Measurements from ENCODE around the gene SEMA6D.

SEMA6D gene

DNA sequence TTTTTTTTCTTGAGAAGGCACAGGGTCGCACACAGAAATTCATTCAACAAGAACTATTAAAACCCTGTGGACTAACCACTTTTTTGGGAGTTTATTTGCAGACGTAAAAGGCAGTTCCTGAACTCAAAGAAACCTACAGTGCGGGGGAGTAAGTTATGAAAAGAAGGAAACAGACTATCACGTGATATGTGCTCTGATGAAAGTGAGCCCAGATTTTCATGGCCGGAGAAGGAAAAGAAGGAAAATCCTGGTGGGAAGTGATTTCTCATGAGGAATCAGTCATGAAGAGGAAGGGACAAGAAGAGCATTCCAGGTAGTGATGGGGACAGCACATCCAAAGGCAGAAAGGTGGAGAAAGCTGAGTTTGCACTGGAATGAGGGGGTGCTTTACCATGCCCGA lies 26.1 kb downstream of the SEMA6D start:
- DNase-seq (ENCODE audit: low read depth), result no peak

DNA sequence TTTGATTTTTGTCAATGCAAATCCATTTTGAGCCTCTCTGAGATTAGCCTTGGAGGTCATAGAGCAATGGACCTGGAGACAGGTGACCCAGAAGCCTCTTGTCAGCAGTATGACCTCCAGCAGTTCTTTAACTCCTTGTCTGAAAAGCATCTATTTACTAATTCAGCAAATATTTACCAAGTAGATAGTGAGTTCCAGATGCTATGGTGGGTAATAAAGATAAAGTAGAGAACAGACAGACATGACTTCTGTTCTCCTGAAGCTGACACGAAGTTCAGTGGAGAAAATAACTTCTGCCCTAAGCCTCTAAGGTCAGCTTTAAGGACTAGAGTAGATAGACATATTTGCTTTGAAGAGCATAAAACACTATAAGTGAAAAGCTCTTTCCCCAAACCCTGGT lies 26.6 kb downstream of the SEMA6D start:
- DNase-seq (ENCODE audit: low read depth), result no peak

DNA sequence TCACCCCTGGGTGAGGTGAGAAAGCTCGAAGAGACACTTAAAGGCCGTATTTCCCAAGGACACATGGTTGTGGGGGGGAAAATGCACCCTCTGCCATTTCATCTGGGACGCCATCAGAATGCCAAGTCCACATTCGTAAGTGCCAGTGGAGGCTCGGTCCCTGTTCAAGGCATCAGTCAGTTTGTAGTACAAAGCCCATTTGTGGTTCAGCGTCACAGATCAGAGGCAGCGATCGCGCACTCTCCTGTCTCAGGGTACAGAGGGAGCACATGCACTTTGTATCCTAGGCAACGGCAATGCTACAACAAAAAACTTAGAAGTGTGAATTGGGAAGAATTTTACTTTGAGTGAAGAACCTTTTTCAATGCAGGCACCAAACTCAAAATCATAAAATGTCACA lies 27.2 kb downstream of the SEMA6D start:
- DNase-seq (ENCODE audit: low read depth), result no peak

DNA sequence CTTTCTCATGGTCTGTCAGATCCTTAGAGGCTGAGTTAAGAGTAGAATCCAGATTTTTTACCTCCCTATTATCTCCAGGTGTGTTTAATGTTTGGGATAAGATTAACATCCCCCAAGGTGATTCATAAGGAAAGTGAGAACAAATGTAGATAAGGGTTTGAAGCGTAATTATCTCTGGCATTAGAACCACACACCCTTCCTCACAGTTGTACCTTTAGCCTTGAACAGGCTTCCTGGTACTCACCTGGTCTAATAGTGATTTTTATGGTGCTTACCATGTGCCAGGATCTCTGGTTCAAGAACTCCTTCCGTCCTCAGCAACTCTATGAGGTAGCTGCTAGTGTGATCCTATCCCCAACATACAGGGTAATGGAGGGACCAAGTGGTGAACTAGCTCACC lies 27.7 kb downstream of the SEMA6D start:
- DNase-seq (ENCODE audit: low read depth), result no peak

DNA sequence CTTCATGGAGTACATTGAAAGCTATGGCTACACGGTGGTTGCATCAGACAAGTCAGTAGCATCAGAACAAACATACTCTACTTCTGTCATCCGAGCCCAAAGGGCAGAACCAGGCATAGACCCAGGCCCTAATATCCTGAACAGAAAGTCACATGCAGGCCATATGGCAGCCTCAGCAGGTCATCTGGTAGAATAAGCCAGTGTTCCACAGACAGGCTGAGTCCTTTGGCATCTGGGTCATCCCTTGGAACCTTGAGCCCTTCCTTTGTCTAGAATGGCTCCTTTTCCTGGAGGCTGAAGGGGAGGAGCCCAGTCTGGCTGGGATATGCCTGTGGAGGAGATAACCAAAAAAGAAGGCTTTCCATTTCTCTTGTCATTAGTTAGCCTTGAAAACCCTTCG lies 29.2 kb downstream of the SEMA6D start:
- no peak for DNase-seq (ENCODE audit: low read depth)

DNA sequence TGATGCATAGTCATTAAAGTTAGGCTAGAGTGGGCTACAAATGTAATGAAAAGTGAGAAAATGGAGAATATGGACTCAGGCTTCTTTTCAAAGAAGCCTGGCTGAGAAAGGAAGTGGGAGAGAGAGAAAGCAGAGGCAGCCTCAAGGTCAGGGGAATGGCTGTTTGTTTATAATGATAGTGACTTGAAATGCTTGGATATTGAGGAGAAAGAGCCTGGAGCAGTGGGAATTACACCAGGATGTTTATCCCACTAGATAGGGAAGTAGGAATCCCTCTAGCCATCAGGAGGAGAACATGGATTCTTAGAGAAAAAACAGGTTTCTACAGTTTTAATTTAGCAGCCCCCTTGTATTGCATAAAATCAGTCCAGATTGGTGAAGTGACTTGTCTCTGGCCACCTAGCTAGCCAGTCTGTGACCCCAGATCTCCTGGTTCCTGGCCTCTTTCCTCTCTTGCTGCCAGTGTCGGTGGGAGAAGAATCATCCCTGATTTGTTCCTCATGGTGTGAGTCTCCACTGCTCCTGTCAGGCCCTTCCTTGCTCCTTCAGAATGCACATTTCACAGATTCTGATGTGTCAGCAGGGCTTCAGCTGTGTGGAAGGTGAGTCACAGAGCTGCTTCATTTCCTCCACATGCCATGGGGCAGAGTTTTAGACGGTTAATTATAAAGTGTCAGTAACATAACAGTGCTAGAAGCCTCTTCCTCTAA lies 32.9 kb downstream of the SEMA6D start:
- DNase-seq (ENCODE audit: low read depth), result peak; percentile 67

DNA sequence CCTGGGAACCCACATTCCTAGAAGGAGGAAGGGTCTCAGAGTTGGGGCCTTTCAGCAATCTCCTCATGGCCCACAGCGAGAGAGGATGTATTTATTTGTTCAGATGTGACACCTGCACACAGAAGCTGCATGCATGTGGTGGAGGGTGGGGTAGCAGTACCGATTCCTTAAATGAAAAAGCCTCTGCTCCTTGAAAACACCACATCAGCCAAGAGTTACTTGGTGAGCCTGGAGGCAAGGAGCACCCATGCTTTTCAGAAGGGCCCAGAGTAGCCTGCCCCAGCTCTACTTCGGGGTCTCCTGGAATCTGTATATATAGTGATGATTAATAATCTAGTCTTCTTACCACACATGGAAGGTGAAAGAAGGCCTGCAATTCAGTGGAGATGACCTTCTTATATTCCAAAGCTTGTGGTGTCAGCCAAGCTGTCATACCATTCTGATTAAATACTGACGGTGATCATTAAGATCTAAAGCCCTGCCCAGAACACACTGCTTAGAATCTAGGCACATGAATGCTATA lies 33.5 kb downstream of the SEMA6D start:
- no peak for DNase-seq (ENCODE audit: low read depth)

DNA sequence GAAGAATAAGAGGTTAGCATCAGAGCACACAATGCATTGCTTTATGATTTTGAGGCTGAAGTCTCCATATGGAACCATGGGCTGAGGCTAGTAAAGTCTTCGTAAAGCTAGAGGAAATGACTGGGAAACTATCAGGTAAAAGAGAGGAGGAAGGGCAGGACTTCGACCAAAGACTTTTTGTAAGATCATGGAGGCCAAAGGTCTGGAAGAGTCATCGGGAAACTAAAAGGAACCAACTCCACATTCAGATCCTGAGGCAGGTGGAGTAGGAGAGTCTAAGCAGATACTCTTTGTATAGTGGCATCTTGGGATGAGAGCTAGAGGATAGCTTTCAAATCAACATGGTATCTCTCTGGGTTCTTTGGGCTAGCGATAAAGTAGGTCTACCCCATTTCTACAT lies 36.3 kb downstream of the SEMA6D start:
- no peak for DNase-seq (ENCODE audit: low read depth)

DNA sequence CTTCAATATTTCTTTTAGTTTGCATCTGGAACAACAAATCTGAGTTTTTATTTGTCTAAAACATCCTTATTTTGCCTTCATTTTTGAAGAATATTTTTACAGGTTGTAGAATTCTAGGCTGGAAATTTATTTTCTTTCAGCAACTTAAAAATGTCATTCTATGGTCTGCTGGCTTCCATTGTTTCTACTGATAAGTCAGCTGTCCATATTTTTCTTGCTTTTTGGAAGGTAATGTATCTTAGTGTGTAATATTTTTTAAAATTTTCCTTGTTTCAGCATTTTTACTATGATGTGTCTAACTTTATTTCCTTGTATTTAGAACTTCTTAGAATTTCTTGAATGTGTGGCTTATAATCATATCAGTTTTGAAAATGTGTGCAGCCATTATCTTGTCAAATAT lies 37.0 kb downstream of the SEMA6D start:
- no peak for DNase-seq (ENCODE audit: low read depth)

DNA sequence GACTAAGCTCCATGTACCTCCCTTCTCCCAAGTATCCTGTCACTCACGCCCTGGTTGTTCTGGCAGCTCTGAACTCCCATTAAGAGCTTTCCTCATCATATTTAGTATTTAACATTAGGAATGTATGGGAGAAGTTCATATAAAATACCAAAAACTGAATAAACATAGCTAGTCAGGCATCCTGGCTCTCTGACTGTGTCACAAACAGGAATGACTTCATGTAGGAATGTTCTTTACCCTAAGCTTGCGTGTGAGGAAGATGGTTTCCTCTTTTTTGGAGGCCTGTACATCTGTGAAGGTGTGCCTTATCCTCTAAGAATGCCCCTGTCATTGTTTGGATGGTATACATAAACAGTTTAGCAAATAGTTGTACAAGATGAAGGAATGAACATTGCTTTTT lies 38.6 kb downstream of the SEMA6D start:
- DNase-seq (ENCODE audit: low read depth), result no peak

DNA sequence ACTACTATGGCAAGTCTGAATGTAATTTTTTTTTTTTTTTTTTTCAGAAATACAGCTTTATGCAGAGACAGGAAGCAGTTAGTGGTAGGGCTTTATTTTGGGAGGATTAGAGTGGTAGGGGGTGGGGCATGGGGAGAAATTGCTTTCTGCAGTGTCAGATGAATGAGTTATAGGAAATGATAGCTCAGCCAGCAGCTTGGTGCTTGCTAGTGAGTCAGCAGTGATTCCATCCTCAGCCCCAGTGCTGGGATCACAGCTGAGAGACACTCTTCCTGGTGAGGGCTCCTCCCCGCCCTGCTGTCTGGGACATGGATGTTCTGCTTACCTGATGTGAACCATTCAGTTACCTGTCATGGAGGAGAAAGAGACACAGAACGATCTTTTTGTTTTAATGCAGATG lies 39.6 kb downstream of the SEMA6D start:
- DNase-seq (ENCODE audit: low read depth), result peak; percentile 57

DNA sequence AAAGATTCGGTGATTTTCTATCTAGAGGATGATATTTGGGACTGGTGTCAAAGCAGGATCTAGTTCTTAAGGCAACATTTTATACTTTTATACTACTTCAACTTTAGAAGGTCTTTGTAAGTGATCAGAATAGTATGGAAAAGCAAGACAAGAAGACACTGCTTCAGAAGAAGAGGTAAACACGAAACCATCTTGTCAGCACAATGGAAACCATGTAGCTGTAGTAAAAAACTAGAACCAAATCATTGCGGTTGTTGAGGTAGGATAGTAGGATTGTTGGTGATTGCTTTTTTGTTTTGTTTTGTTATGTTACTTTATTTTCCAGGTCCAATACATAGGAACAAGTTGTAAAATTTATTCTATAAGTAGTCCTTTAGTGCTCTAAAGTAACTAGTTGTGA lies 40.0 kb downstream of the SEMA6D start:
- DNase-seq (ENCODE audit: low read depth), result no peak

DNA sequence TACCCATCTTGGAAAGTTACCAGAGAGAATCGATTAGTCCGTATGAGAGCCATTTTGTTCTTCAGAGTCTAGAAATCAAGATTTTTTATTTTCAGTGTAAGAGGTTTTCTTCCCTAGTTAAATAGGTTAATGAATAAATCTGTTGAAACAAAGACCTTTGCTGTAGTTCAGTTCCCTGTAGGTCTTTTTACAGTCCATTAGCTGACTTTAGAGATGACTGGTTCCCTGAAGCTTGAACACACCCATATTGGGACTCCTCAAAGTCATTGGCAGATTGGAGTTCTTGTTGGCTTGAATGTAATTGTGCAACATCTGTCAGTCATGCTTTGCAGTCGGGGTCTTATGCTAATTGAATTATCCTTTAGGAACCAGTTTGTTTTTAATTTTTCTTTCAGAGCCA lies 45.3 kb downstream of the SEMA6D start:
- no peak for DNase-seq (ENCODE audit: low read depth)

DNA sequence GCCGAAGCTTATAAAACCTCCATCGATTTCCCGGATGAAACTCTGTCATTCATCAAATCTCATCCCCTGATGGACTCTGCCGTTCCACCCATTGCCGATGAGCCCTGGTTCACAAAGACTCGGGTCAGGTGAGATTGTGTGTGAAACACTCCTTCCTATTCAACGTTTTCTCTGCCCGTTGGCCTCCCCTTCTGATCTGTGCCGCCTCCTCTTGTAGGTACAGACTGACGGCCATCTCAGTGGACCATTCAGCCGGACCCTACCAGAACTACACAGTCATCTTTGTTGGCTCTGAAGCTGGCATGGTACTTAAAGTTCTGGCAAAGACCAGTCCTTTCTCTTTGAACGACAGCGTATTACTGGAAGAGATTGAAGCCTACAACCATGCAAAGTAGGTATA lies 47.4 kb downstream of the SEMA6D start:
- DNase-seq (ENCODE audit: low read depth), result no peak

DNA sequence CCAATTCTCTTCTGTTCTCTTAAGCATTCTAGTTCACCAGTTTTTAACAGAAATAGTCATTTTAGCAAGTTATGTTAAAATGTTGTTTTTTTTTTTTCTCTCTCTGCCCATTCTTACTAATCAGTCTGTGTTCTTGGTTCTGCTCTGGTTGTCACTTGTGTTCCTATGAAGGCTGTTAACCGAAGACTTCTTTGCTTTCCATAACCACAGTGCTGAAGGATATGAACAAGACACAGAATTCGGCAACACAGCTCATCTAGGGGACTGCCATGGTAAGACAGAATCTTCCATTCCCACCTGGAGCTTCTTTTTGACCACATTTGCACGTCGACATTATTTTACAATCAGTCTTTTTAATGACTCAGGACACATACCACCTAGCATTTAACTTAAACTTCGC lies 49.1 kb downstream of the SEMA6D start:
- DNase-seq (ENCODE audit: low read depth), result no peak

DNA sequence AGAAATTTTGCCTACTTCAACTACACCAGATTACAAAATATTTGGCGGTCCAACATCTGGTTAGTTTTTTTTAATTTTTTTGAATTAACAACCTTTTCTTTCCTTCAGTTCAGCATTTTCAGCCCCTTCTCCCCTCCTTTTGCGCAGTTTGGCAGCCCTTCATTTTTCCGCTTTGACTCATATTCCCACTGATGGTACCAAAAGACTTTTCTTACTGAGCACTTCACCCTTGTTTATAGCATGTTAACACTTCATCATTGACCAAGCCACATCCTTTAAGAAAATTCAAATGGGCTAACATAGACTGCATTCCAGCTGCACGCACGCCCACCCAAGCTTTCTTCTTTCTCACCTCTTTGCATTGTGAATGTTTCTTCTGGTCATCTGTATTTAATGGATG lies 49.7 kb downstream of the SEMA6D start:
- no peak for DNase-seq (ENCODE audit: low read depth)

DNA sequence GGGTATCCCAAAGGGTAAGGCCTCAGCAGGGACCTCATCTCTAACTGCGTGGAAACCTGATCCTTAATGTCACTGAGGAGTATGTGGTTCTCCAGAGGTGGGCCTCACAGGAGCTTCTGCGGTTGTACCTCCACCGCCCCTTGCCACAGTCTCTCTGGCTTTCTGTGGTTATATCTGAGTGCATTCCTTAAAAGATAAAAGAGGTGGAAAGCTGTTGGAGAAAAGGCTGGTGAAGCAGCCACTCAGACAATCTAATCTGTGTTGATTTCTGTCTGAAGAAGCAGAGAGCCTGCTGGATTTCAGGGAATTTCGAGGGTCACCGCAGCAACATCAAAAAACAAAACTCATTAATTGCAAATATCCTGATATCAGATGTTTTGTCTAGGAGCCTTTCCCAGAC lies 51.4 kb downstream of the SEMA6D start:
- DNase-seq (ENCODE audit: low read depth), result no peak

DNA sequence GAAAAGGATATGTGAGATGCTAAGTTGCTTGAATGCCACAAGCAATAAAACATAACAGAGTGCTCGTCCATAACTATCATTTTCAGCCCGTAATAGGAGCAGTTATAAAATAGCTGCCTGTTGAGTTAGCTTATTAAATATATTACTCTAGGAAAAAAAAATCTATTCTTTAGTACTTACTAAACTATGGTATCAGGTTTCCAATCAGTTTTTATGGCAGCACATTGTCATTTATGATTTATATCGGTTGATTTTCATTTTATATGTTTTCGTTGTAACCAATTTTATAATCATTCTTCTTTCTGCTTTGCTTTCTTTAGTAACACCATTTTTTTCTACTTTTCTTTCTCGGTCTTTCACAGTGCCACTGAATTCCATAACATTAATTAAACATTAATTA lies 51.9 kb downstream of the SEMA6D start:
- DNase-seq (ENCODE audit: low read depth), result no peak

DNA sequence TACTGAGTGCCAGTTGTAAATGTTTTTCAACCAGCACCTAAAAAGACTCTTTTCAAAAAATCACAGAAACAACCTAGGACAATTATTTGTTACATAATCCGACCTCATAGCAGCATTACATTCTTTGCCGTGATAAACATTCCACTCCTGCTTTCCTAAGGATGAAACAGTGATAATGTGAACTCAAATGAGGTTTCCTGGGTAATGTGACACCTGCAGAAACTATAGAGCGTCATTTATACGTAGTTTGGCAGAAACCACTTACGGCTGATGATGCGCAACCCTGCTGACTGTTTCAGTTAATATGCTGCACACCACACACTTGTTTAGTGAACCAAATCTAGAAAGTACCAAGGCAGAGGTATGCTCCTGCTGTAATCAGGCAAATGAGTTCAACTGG lies 55.8 kb downstream of the SEMA6D start:
- no peak for DNase-seq (ENCODE audit: low read depth)

DNA sequence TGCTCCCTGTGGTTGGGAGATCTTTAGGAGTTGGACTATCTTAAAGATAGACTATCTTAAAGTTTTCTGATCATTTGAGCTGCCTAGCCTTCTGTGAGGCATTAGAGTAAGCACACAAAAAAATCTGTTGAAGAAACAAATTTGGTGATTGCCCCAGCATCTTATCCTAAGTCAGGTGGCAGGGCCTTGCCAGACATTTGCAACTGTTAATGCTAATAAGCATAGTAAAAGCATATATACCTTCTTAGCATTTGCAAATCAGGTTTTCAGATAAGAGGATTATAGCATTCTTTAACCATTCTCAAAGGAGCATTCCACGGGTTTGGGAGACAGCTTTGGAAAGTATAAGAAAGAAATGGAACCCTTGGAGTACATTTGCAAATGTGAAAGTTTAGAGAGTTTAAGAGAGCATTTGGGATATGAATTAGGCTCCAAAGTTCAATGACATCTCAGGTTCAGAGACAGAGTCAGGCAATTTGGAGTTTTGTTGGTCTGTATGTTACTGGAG lies 61.0 kb downstream of the SEMA6D start:
- no peak for DNase-seq (ENCODE audit: low read depth)

DNA sequence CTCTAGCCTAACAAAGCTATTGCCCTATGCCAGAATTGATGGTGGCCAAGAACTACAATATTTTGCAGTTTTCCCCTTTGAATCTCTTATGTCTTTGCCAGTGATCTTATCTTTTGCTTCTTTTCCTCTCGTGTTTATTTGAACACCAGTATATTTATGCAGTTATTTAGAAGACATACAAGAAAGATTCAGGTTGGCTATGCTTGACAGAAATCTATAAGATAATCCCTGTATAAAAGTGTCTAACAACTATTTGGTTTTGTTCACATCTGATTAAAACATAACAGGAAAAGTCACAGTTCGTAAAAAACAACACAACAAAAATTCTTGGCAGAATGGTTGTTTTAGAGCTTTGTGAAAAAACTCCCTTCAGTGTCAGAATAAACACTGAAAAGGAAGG lies 63.7 kb downstream of the SEMA6D start:
- DNase-seq (ENCODE audit: low read depth), result no peak

DNA sequence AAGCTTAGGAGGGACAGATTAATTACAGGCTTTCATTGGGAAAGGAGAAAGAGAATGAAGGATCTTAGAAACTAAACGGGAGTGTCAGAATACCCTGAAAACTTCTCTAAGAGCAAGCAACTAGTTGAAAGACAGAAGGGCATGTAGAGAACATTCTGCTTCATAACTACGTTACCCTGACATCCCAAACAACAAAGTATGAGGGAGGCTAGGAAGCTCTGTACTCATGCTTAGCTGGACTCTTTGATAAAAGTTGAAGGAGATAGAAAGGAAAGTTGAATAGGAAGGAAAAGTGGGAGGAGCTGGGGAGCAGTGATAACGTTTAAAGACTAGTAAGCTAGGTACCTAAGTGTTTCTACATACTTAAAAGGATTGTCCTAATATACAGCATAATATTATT lies 64.2 kb downstream of the SEMA6D start:
- no peak for DNase-seq (ENCODE audit: low read depth)

DNA sequence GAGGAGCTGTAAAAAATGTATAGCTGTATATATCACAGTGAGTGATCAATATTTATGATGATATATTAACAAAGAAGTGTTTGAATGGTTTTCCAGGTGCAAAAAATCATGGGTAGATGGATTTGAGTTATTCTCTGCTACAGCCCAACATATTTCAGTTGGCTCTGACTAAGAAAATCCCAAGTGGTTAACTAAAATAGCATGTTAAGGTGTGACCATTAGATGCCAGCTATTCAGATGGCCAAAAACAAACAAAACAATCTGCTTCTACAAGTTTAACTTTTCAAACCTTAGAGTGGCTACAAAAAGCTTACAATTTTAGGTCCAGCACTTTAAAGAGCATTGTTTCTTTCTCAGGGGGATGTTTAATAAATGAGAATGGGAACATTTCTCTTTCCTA lies 67.5 kb downstream of the SEMA6D start:
- DNase-seq (ENCODE audit: low read depth), result no peak

DNA sequence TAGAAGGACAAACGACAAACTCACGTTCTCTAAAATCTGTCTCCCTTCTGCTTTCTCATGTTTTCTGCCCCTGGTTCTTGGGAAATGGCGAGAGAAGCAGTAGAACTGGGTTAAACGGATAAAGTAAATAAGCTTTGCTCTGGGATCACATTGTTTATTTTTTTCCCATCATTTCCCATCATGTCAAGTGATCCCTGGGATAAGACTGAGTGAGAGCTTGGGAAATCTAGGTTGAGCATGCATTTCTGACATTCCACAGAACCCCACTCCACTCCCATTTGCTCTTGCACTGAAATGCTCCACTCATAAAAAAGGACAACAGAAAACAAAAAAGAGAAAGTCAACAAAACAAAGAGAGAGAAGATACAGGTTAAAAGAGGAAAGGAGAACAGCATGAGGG lies 69.1 kb downstream of the SEMA6D start:
- no peak for DNase-seq (ENCODE audit: low read depth)
